Measurements from ENCODE around the gene WASF3.

DNA sequence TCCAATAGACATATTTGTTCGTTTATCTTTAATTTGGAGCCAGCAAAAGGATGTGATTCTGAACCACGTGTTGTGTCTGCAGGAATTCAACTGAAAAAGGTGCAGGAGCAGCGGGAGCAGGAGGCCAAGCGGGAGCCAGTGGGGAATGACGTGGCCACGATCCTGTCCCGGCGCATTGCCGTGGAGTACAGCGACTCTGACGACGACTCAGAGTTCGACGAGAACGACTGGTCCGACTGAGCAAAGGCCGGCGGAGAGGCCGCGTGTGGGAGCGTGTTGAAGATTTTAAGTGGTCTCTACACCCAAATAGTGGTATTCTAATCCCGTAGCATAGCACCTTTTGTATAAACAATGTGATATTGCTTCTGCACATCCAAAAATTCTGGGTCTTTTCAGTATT is 128.1 kb downstream of the WASF3 start:
- TF ChIP-seq EP300 (IDR thresholded peaks at IDR 0.05; ENCODE audit: borderline replicate concordance) (no peak), ZBTB7A (IDR thresholded peaks at IDR 0.05; ENCODE audit: low read depth) (no peak), TAF1 (IDR thresholded peaks at IDR 0.05; ENCODE audit: low read depth) (no peak), CEBPB (IDR thresholded peaks at IDR 0.05) (no peak), TCF12 (IDR thresholded peaks at IDR 0.05; ENCODE audit: low read depth) (no peak), FOXM1 (IDR thresholded peaks at IDR 0.05; ENCODE audit: borderline replicate concordance, low read depth) (no peak), NFIC (IDR thresholded peaks at IDR 0.05) (no peak), YY1 (IDR thresholded peaks at IDR 0.05; ENCODE audit: low read depth) (no peak)
- TF ChIP-seq, protein P1, sequence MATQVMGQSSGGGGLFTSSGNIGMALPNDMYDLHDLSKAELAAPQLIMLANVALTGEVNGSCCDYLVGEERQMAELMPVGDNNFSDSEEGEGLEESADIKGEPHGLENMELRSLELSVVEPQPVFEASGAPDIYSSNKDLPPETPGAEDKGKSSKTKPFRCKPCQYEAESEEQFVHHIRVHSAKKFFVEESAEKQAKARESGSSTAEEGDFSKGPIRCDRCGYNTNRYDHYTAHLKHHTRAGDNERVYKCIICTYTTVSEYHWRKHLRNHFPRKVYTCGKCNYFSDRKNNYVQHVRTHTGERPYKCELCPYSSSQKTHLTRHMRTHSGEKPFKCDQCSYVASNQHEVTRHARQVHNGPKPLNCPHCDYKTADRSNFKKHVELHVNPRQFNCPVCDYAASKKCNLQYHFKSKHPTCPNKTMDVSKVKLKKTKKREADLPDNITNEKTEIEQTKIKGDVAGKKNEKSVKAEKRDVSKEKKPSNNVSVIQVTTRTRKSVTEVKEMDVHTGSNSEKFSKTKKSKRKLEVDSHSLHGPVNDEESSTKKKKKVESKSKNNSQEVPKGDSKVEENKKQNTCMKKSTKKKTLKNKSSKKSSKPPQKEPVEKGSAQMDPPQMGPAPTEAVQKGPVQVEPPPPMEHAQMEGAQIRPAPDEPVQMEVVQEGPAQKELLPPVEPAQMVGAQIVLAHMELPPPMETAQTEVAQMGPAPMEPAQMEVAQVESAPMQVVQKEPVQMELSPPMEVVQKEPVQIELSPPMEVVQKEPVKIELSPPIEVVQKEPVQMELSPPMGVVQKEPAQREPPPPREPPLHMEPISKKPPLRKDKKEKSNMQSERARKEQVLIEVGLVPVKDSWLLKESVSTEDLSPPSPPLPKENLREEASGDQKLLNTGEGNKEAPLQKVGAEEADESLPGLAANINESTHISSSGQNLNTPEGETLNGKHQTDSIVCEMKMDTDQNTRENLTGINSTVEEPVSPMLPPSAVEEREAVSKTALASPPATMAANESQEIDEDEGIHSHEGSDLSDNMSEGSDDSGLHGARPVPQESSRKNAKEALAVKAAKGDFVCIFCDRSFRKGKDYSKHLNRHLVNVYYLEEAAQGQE (IDR thresholded peaks at IDR 0.05; ENCODE audit: low read depth), result no peak
- TF ChIP-seq, protein P2, sequence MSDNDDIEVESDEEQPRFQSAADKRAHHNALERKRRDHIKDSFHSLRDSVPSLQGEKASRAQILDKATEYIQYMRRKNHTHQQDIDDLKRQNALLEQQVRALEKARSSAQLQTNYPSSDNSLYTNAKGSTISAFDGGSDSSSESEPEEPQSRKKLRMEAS (IDR thresholded peaks at IDR 0.05), result no peak

Measured in Ishikawa (cell line).